NCI-H1694 (cell line): ENCODE data around the gene PPP2R5B.

ENCODE experiments used
- DNase-seq: peaks from one replicate; lab custom pipeline; 2025; lab: John Stamatoyannopoulos, UW

Gene PPP2R5B

DNA sequence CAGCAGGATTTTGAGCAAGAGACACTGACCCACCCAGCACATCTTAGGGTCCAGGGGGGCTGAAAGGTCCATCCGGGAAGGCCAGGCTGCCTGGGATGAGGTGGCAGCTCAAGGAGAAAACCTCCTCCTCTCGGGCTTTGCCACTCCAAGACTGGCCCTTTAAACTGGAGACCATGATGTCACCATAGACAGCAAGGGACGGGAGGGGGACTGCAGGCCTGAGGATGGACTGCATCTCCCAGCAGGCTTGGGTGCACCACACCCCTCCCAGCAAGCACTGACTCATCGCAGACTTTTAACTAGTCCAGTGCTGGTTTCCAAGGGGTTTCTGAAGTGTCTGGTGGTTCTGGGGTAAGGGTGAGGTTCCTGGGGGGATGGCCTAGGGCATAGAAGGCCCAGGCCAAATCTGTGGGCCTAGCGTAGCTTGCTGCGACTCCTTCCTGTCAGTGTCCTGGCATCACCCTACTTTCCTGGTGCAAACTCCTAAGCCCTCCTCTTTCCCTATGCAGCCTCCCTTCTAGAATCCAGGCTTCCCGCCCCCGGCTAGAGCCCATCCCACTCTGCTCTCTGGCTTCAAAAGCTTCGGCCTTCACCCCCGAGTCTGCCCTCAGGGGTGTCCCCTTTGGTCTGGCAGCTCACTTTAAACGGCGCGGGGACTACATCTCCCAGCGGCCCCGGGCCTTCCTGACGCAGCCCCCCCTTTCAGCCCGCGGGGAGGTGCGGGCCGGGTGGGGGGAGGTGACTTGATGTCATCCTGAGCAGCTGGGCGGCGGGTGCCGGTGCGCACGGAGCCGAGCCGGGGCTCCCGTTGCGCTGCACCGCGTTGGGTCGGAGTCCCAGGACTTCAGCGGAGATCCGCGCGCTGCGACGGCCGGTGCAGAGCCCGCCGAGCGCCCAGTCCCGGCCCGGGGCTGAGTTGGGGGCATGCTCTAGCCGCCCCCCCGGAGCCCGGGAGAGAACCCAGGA, at the start of gene PPP2R5B:
TSS of gene PPP2R5B (plus strand) at position 746 of the 966 bp plus-strand sequence. CDS start 1,046 bp downstream, outside the sequence.
- DNase-seq: peak; percentile 63

DNA sequence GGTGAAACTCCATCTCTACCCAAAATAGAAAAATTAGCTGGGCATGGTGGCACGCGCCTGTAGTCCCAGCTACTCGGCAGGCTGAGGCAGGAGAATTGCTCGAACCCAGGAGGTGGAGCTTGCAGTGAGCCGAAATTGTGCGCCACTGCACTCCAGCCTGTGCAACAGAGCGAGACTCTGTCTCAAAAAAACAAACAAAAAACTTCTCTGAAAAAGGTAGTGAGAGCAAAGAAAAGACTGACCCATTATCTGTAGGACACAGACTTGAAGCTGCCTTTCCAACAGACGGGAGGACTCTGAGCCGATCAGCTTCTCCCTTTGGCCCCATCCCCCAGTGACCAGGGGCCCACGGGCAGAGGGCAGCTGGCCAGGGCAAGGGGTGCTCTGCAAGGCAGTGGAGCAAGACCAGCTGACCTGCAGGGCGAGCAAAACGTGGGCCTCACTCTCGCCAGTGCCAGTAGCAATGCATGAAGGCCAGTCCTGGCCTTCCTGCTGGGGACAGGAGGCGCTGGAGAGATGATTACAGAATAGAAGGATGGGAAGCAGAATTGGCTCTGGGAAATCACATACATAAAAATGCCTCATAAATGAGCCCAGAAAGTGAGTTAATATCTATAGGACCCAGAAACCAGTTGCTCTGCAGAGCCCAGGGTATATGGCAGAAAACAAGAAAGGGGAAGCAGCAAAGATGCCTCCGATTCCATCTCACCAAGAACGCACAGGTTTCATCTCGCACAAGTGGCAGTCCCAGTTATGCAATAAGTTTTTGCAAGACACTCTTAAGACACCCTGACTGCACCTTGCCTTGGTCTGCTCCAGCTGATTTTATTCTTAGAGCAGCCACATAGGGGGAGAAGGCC, 48.9 kb upstream of the PPP2R5B start:
- no peak for DNase-seq

DNA sequence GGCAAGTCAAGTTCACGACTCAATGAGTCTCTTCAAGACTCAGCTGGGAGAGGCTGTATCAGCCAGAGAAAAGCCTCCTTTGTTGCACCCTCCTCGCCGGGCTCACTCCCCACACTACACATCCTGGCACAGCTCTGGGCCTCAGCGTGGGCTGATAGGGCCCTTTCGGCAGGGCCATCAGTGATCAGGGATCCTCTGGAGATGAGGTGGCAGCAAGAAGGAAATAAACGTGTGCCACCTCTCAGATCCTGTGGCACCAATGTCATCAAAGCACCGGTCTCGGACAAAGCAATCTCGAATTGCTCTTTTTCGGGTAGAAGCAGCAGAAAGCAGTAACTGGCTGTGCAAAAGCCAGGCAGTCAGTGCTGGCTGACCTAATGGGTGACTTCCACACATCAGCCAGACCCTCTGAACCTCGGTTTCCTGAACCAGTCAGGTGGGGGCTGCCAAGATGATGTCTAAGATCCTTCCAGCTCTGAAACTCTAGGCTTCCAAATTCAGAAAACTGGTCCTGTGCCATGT, 48.2 kb upstream of the PPP2R5B start:
- DNase-seq: no peak

DNA sequence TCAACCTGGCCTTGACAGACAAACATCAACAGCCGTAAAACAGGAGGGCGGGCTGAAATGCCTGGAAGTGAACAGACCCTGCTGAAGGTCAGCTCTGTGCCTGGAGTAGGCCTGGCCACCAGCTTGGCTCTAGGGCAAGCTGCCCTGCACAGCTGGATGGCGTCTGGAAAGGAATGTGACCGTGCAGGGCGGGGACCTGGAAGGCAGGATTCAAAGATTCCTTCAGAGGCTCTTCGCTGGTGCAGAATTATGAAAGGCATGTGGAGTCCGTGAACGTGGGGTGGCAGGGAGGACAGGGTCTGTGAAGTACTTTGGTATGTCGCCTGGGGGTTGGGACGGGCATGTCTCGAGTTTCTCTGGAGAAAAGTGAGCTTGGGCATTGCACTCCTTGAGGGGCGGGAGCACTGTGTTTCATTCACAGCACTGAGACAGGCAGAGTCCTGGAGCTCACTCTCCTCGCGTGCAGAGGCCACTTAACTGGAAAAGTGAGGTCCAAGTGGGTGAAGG, 47.6 kb upstream of the PPP2R5B start:
- DNase-seq: no peak

DNA sequence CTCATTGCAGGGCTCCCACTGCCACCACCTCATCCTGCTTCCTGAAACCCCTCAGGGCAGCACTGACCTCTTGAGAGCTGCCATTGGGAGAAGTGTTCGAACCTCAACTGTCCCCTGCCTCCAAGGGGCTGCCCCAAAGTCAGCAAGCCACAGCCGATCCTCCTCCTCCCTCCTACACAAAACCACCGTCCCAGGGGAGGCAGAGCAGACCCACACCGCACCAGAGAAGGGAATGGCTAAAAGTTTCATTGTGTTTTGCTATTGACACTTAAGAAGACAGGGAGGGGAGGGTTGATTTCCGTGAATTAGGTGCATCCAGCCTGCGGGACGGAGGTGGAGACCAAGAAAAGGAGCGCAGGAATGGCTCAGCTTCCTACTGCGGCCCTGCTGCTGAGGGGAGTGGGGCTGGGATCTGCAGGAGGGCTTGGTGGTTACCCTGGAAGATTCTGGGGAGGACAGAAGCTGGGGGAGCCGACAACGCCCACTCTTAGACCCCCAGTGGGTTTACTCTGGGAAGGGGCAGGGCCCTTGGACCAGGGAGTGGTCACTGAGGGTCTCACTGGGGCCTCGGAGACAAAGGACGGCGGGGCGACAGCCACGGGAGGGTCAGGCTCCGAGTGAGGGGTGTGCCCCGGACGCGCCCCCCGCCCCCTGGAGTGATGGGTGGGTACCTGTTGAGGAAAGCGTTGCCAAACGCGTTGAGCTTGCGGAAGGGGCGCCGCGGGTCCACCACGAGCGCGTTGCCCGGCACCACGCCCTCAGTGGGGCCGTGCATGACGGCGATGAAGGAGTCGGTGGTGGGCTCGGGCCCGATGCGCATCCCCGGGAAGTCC, 46.9 kb upstream of the PPP2R5B start:
- no peak for DNase-seq

DNA sequence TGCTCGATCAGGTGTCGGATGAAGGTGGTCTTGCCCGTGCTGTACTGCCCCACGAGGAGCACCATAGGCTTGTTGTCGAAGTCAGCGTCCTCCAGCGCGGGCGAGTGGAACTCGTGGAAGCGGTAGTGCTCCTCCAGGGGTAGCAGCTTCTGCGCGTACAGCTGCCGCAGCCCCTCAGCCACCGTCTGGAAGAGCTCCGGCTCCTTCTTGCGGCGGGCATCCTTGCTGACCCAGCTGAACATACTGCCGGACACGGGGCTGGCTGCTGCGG, 46.3 kb upstream of the PPP2R5B start:
- DNase-seq: no peak

DNA sequence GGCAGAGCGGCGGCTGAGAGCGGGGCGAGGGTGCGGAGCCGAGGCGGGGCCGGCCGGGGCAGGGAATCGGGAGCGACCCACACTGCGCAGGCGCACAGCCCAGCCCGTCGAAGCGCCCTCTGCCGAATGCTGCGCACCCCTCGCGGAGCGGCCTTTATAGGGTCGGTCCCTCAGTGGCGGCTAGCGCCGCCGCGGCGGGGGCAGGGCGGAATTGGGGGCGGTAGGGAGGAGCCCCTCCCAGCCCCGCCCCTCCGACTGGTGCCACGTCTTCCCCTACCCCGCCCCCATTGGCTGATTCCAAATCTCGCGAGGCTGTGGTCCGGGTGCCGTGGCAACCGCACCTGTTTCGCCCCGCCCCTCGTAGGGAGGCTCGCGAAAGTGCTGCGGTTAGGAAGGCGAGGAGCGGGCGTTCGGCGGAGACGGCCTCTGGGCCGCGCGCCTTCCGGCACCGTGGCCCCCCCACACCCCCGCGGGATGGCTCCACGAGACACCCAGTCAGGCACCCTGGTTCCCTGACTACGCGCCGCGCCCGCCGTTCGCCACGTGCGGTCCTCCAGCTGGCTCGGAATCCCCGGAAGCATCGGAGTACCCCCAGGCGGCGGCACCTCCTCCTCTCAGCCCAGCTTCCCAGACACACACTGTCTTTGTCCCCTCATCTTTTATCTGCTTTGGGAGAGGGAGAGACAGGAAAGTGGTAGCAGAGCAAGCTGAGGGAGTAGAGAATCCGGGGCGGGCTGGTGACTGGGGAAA, 45.8 kb upstream of the PPP2R5B start, which contains the start of gene EHD1:
TSS of gene EHD1 (minus strand) at position 128 of the 750 bp plus-strand sequence. CDS start 157 bp downstream, outside the sequence.
- DNase-seq: peak; percentile 91

DNA sequence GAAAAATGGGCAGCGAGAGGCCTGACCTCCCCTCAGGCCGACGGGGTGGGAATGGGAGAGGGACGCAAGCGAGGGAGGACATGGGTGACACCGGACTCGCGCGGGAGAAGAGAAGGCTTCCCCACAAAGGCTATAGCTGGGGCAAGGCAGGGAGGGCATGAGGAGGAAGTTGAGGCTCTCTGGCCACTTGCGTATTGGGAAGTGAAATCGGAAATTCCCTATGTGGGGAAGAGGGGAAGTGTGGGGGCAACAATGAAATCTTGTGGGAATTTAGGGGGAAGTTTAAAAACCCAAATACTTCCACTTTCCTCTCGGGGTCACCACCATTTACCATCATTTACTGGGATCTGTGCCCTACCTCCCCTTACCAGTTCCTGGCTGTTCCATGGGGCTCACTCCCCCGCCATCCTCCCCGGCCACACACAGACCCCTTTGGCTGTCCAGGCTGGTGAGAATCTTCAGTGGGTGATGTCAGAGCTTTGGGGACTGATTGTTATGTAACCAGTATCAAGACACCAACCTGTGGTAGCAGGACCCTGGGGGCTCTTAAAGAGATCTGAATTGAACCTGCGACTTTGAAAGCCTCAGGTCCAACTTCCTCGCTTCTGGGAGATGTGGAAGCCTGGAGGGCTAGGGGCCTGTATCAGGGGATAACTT, 45.1 kb upstream of the PPP2R5B start:
- no peak for DNase-seq

DNA sequence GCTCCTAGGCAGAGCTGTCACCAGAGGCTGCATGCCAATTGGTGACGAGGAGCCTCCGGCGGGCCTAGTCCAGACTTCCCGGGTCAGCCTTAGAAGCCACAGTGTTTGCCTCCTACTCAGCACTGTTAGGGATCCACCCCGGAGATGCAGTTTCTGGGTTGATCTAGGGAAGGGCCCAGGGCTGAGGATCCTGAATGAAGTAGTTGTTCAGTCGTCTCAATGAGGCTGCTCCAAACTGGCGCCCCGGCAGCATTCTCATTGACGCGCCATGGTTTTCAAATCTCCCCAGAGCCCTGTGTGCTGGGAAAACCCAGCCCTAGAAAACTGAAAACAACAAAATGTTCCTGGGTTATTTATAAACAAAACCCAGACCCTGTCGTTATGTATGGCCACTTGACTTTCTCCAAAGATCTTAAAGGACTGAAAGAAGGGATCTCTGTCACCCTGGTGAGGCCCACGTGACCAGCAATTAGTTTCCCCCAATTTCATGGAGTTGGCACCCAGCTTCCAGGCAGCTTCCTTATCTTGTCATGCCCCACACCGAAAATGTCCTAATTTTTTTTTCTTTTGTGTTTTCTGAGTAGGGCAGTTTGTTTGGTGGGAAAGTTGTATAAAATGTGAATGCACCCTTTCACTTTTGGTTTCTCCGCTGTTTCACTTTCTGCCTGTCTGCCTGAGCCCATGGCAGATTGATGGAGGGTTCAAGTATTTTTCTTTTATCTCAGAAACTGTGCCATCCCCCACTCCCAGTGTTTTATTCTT, 44.1 kb upstream of the PPP2R5B start:
- DNase-seq: no peak

DNA sequence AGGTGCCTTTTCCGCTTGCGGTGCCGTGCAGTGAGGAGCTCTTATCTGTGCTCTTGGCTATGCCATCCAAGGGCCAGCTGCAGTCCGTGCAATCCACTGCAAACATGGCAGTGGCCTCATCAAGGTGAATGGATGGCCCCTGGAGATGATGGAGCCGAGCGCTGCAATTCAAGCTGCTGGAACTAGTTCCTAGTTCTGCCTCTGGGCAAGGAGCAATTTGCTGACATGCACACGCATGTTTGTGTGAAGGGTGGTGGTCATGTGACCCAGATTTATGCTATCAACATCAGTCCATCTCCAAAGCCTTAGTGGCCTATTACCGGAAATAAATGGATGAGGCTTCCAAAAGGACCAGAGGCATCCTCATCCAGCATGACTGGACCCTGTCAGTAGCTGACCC, 43.0 kb upstream of the PPP2R5B start:
- DNase-seq: no peak

DNA sequence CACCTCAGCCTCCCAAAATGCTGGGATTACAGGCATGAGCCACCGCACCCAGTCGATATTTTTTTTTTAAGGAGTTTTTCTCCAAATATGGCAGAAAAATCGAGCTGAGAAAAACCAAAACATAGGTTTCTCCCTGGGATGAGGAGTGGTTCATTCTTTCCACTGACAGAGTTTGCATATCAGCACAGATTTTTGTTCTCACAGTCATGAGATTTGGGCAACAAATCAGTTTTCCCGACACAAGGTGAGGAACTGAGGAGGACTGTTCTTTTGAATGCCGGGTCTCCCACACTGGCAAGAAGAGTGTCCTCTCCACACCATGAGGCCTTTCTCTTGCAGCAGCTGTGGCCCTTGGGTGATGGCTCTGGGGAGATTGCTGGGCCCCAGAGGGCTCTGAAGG, 42.2 kb upstream of the PPP2R5B start:
- no peak for DNase-seq

DNA sequence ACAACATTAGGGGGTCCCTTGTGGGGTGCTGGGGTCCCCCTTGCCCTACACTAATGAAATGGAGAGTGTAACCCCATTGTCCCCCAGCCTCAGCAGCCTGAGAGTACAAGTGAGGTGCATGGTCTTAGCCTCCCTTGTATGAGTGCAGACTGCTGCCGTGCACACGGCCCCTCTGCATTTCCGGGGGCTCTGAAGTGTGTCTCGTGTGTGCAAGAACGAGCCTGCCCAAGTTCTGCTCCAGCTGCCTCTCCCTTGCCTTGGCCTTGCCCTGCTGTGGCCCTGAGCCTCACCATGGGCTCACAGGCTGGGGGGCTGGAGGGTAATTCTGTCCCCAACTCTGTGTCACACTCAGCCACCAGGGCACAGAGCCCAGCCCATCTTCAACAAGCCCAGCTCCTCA, 40.9 kb upstream of the PPP2R5B start:
- no peak for DNase-seq

DNA sequence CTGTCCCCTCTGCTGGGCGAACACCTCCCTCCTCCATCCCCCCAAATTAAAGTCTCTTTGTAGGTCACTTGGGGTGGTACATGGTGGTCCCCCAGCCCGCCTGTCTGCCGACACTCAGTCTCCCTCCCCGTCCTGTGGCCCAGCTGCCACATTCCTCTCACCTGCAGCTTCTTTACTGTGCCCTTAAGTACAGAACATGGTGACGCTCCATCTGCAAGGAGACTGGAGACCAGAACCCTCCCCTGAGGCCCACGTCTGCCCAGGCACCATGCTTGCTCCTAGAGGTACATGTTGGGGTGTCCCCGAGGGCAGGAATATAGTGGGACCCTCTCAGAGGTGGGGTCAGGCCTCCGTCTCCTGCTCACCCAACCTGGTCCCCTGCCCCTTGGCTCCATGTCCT, 40.5 kb upstream of the PPP2R5B start:
- DNase-seq: no peak

DNA sequence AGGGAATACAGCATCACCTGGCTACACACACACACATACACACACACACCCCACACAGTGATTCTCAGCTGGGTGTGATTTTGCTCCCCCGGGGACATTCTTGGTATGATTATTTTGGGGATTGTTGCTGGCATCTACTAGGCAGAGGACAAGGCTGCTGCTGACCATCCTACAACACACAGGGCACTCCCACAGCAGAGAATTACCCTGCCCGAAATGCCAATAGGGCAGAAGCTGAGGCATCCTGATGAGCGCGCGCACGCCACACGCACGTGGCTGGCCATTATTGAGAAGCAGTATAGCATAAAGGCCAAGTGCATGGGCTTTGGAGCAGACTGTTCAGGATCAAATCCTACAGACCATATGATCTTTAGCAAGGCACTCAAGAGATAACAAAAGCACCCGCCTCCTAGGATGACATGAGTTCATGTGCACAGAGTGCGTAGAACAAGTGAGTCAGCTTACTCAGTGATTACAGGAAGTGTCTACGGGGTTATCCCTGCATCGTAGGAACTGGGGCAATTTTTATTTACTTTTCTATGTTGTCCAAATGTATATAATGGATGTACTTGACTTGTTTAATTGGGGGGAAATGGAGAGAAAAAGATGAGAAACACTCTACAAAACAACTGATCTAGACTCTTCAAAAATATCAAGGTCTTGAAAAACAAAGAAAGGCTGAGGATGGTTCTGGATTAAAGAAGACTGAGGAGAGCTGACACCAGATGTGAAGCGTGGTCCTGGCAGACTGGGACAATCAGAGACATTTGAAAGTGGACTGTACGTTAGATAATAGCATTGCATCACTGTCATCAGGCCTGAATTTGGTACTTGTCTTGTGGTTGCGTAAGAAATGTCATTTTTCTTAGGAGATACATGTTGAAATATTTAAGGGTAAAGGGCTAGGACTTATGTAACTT, 38.9 kb upstream of the PPP2R5B start:
- no peak for DNase-seq

DNA sequence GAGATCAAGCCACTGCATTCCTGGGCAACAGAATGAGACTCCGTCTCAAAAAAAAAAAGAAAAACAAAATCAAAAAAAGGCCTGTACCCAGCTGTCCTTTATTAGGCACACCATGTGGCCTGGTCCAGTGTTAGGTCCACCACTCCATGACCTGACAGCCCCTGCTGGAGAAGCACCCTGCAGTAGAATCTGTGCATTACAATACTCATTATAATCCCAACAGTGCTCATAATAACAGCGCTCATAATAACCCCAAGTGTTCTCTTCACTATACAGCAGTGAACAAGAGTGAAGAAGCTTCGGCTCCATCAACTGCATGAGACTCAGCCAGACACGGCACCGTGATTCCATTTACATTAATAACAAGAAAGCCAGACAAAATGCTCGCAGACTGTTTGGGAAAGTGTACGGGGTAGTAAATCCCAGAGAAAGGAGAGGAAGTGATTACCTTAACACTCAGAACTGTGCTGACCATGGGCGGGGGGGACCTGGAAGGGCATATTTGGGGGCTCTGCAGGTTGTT, 37.2 kb upstream of the PPP2R5B start:
- DNase-seq: no peak

DNA sequence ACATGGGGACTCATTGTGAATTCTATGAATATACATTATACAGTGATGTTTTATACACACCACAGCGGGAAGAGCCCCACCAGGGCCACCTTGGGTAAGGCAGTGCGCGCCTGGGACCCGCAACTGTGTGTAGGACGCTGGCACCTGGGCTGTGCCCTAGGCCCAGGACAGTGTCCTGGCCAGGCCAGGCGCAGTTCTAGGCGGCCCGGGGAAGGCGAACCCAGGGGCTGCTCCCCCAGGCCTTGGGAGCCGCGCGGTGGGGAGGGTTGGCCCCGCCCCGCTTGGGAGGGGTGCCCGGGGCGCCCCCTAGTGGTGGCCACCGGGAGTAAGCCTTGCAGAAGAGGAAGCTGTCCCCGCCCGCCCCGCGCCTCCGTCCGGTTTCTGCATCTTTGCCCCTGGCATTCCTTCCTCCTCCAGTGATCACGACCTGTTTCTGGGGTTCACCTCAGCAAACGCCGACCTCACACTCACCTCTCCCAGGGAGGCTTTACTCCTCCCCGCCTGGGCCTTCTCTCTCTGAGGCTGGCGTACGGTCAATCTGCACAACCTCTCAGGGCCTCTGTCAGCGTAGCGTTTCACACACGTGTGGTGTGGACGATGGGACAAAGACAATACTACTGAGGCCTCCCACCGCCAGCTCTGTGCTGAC, 36.6 kb upstream of the PPP2R5B start:
- peak; percentile 11 for DNase-seq

DNA sequence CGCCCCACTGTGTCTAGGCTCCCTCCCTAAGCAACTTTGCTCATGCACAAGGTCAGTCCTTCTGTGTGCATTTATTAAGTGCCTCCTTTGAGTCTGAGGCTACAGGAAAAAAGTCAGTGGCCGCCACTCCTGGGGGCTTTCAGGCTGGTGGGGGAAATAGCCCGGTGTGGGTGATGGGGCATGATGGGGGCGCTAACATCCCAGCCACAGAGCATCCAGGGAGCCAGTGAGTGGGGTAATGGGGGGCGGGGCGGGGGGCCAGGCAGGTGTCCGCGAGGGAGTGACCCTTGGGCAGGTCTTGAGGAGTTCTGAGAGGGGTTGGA, 36.1 kb upstream of the PPP2R5B start:
- no peak for DNase-seq
